Germinal center (tissue), 1 donor: ENCODE data around the gene PIGM.

Source experiments
- DNase-seq: peaks from one replicate; pipeline ENCODE4 v3.0.0; 2012; ENCODE audit warnings: mixed read lengths, low spot score

PIGM gene

GRCh38 chr1:159988006-159988405 is 43.8 kb downstream of the PIGM start:
- DNase-seq, result no peak

- no peak for DNase-seq
Observed at GRCh38 chr1:159987186-159987585, 44.6 kb downstream of the PIGM start.

GRCh38 chr1:159986531-159986930 is 45.3 kb downstream of the PIGM start:
- no peak for DNase-seq

- no peak for DNase-seq
Observed at GRCh38 chr1:159986093-159986492, 45.7 kb downstream of the PIGM start.

DNA sequence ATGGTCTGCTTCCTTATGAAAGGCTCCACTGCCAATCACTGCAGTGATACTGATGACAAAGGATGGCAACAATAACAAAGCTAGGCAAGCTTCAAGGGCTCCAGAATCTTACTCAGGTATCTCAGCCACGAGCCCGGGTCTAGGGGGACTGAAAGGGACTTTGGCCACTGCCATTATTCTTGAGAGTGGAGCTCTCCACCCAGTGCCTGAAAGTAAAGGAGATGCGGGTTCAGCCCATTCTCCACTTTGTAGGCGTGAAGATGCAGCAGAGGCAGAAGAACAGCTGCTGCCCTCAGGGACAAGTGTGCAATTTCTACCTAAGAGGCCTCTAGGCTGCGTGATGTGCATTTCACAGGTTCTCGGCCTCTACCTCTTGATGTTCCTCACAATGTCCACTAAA is 46.3 kb downstream of the PIGM start:
- no peak for DNase-seq

DNA sequence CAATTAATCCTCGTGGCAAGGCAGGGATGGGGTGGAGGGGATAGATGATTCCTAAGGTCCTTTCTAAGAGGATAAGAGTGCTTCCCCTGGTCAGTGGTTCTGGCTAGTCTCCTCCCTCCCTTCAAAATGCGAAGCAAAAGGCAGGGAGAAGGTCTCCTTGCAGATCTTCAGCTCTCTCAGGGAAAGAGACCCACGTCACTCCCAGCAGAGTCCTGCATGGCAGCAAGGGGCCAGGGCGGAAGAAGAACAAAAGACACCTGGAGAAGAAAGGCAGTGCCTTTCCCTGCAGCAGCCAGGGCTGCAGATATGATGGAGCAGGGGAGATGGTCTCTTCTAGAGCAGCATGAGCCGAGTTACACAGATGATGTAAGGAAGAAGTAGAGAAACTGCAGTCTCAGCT is 48.1 kb downstream of the PIGM start:
- DNase-seq, result no peak

GRCh38 chr1:159982280-159982679 is 49.5 kb downstream of the PIGM start:
- DNase-seq, result no peak

DNA sequence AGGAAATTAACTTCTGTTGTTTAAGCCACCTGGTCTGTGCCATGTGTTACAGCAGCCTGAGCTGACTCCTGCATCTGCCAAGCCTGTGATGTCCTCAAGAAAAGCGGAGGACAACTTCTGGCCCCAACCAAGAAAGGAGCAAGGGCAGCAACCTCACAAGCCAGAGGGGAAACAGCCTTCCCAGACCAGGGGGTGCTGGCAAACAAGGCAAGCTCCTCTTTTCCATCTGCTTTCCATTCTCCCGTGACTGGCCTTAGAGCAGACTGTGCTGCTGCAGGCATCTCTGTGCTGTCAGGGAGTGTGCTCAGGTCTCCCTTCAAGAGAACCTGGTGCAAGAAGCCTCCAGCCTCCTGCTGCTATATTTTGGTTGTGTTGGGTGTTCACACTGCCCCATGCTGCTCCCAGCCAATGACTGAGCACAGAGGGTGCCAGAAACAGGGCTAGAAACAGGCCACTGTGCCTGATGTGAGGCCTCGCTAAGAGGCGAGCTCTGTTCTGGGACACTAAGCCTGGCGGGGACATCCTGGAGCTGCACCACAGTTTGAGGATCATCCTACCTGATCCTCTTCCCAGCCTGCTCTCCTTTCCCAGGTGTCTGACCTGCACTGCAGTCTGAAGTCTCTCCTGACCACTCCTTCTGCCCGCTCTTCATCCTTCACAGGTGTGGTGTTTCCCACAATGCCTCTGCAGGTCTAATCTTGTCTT is 50.3 kb downstream of the PIGM start:
- no peak for DNase-seq

GRCh38 chr1:159980786-159981185 is 51.0 kb downstream of the PIGM start:
- DNase-seq, result no peak

DNA sequence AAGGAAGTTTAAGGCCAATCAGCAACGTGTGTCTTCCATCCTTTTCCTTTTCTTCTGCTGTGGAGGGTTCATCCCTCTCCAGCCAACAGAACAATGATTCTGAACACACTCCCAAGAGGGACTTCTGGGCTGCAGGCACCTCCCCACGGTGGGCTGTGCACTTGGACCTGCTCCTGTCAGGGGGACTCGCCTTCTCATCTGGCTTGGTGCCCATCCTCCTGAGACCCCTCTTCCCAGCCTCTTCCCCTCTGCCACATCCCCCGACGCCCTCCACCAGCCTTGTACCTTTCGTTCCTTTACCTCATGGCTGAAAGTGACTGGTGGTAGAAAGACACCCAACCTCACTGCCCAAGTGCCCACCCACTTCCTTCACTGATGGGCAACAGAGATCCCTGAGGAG is 51.7 kb downstream of the PIGM start:
- no peak for DNase-seq

- DNase-seq, result no peak
Observed at GRCh38 chr1:159979257-159979656, 52.5 kb downstream of the PIGM start.

DNA sequence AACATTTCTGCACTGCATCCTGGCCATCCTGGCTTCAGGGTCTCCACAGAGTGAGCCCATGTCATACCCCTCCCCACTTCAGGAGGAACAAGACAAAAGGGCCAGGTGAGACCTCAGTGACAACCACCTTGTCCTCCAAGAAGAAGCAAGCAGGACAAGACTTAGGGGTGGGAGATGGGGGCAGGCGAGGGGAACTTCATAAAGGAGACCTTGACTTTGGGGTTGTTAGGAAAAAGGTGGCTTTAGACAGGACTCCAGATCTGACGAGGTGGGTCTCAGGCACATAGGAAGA is 53.7 kb downstream of the PIGM start:
- DNase-seq, result no peak

DNA sequence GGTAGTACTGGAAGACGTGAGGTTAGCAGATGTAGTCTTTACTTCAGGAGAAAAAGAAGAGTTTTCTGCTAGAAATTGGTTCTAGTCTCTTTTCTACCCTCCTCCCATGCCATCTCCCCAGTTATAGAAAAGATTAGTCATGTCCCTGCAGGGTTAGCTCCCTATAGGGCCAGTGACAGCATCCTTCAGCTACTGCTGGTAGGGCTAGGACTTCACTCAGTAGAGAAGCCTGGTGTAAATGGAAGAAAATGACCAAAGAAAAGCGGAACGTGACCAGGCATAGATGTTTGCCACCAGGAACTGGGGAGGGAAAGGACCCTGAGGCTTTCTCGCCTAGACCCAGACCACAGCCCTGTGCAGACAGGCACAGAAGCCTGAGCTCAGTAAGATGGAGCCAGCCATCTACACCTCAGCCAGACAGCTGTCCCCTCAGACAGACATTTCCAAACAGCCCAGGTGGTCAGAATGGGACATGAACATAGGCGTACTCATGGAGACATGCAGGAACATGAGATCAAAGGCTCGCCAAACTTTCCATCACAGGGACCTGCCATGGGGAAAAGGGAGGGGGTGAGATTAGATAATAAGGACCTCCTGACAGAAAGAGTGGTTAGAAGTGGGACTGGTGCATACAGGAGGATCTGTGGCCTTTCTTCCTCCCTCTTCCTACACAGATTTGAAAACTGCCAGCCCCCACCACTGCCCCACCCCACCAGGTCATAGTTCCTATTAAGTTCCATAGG is 54.3 kb downstream of the PIGM start:
- DNase-seq, result no peak
